ENCODE results near the gene MRFAP1.

MRFAP1 gene

DNA sequence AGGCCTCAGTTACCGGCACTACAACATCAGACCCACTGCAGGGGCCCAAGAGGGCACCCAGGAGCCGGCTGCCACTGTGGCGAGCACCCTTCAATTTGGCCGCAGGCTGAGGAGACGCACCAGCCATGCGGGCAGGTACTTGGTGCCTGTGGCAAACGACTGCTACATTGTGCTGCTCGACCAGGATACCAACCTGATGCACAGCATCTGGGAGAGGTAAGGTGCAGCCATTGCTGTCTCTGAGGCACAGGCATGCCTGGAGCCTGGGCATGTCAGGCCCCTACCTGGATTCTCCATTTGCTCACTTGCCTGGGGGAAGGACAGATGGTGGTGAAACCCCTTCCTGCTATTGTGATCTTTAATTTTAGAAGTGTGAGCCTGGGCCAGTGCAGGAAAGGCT, 35.4 kb upstream of the MRFAP1 start:
- no peak overlapping the region for H3K27ac ChIP-seq
- TF ChIP-seq ZFX (IDR thresholded peaks at IDR 0.05) (no peak), CTCF (conservative IDR thresholded peaks at IDR 0.05) (no peak)

DNA sequence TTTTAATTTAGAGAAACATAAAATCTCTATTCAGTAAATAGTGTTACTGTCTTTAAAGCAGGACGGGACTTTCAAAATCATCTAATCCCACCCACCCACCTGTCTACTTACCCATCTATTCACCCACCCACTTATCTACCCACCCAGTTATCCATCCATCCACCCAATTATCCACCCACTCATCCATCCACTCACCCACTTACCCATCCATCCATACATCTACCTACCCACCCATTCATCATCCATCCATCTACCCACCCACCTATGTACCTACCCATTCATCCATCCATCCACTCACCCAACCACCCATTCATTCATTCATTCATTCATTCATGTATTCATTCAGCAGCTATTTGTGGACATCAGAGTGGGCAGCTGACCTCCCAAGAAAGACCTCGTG, 34.9 kb upstream of the MRFAP1 start:
- no peak for TF ChIP-seq ZFX (IDR thresholded peaks at IDR 0.05)
- no peak for TF ChIP-seq CTCF (conservative IDR thresholded peaks at IDR 0.05)
- no peak overlapping the region for H3K27ac ChIP-seq

GRCh38 chr4:6606465-6607235, 33.8 kb upstream of the MRFAP1 start:
- TF ChIP-seq CTCF (conservative IDR thresholded peaks at IDR 0.05) (no peak), ZFX (IDR thresholded peaks at IDR 0.05) (no peak)
- H3K27ac ChIP-seq: no peak overlapping the region

DNA sequence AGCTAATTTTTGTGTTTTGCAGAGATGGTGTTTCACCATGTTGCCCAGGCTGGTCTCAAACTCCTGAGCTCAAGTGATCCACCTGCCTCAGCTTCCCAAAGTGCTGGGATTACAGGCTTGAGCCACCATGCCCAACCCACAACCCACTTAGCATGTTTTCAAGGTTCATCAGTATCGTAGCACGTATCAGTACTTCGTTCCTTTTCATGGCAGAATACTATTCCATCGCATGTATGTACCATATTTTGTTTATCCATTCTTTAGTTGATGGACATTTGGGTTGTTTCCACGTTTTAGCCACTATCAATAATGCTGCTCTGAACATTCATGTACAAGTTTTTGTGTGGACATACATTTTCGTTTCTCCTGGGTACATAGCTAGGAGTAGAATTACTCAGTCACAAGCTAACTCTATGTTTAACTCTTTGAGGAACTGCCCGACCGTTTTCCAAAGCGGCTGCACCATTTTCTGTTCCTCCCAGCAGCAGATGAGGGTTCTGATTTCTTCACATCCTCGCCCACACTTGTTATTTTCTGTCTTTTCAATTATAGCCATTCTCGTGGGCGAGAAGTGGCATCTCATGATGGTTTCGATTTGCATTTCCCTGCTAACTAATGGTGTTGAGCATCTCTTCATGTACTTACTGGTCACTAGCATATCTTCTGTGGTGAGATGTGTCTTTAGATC, 33.0 kb upstream of the MRFAP1 start:
- H3K27ac ChIP-seq: no peak overlapping the region
- no peak for TF ChIP-seq CTCF (conservative IDR thresholded peaks at IDR 0.05)
- TF ChIP-seq ZFX (IDR thresholded peaks at IDR 0.05): no peak

GRCh38 chr4:6608758-6609414, 31.6 kb upstream of the MRFAP1 start:
- H3K27ac ChIP-seq: no peak overlapping the region
- no peak for TF ChIP-seq ZFX (IDR thresholded peaks at IDR 0.05)
- no peak for TF ChIP-seq CTCF (conservative IDR thresholded peaks at IDR 0.05)

- no peak for TF ChIP-seq ZFX (IDR thresholded peaks at IDR 0.05)
- TF ChIP-seq CTCF (conservative IDR thresholded peaks at IDR 0.05): no peak
Measured at GRCh38 chr4:6609415-6610079, 30.9 kb upstream of the MRFAP1 start.

More at GRCh38 chr4:6609415-6610079, 30.9 kb upstream of the MRFAP1 start:
- H3K27ac ChIP-seq: no peak overlapping the region
